ENCODE data around the gene C1R. TPM values are rescaled to one million over a fixed set of nuclear protein-coding genes. Genes with fewer than 3 reads are reported as not detected.

C1R gene
- total RNA-seq, 6 experiments from 2014 or later: 9.3 to 43.4 (median 36.0) TPM

- no peaks in the 10 kb centered on the region for H3K9me3 Mint-ChIP-seq
- H3K4me1 Mint-ChIP-seq (ENCODE audit: low read depth): peaks cover 5% of the 10 kb centered on the region
- no peak for TF ChIP-seq CTCF (IDR thresholded peaks at IDR 0.05)
- no peak overlapping the region for H3K4me3 Mint-ChIP-seq
- H3K27ac Mint-ChIP-seq: no peak overlapping the region
- DNase-seq: no peak
- H3K36me3 Mint-ChIP-seq (ENCODE audit: low read depth): peaks cover 10% of the 10 kb centered on the region; the same call in 1 of the 2 replicates
- H3K27me3 Mint-ChIP-seq (ENCODE audit: insufficient read depth): no peaks in the 10 kb centered on the region; the same call in 1 of the 2 replicates
Observed at GRCh38 chr12:7116916-7117315, 24.7 kb upstream of the C1R start.

GRCh38 chr12:7116196-7116595 is 24.0 kb upstream of the C1R start:
- Mint-ChIP-seq H3K36me3 (ENCODE audit: low read depth) (peaks cover 10% of the 10 kb centered on the region; the same call in 1 of the 2 replicates), H3K9me3 (no peaks in the 10 kb centered on the region), H3K4me3 (no peak overlapping the region), H3K27me3 (ENCODE audit: insufficient read depth) (no peaks in the 10 kb centered on the region; the same call in 1 of the 2 replicates), H3K27ac (no peak overlapping the region), H3K4me1 (ENCODE audit: low read depth) (peaks cover 5% of the 10 kb centered on the region)
- no peak for DNase-seq
- no peak for TF ChIP-seq CTCF (IDR thresholded peaks at IDR 0.05)

- TF ChIP-seq CTCF (IDR thresholded peaks at IDR 0.05): no peak
- no peak overlapping the region for H3K4me3 Mint-ChIP-seq
- H3K27ac Mint-ChIP-seq: no peak overlapping the region
- H3K4me1 Mint-ChIP-seq (ENCODE audit: low read depth): peaks cover 16% of the 10 kb centered on the region
- no peaks in the 10 kb centered on the region for H3K9me3 Mint-ChIP-seq
- no peaks in the 10 kb centered on the region; the same call in 1 of the 2 replicates for H3K27me3 Mint-ChIP-seq (ENCODE audit: insufficient read depth)
- DNase-seq: no peak
- peaks cover 10% of the 10 kb centered on the region; the same call in 1 of the 2 replicates for H3K36me3 Mint-ChIP-seq (ENCODE audit: low read depth)
Observed at GRCh38 chr12:7114851-7115250, 22.6 kb upstream of the C1R start.

- Mint-ChIP-seq H3K9me3 (no peaks in the 10 kb centered on the region), H3K27ac (no peak overlapping the region), H3K4me3 (no peak overlapping the region), H3K4me1 (ENCODE audit: low read depth) (peaks cover 23% of the 10 kb centered on the region), H3K27me3 (ENCODE audit: insufficient read depth) (no peaks in the 10 kb centered on the region; the same call in 1 of the 2 replicates), H3K36me3 (ENCODE audit: low read depth) (peaks cover 10% of the 10 kb centered on the region; the same call in 1 of the 2 replicates)
- no peak for DNase-seq
- TF ChIP-seq CTCF (IDR thresholded peaks at IDR 0.05): no peak
Observed at GRCh38 chr12:7114008-7114407, 21.8 kb upstream of the C1R start.

- H3K4me3 Mint-ChIP-seq: no peak overlapping the region
- DNase-seq: no peak
- no peaks in the 10 kb centered on the region; the same call in 1 of the 2 replicates for H3K27me3 Mint-ChIP-seq (ENCODE audit: insufficient read depth)
- no peak overlapping the region for H3K27ac Mint-ChIP-seq
- H3K4me1 Mint-ChIP-seq (ENCODE audit: low read depth): peaks cover 23% of the 10 kb centered on the region
- no peaks in the 10 kb centered on the region for H3K9me3 Mint-ChIP-seq
- TF ChIP-seq CTCF (IDR thresholded peaks at IDR 0.05): peak; percentile 93
- peaks cover 10% of the 10 kb centered on the region; the same call in 1 of the 2 replicates for H3K36me3 Mint-ChIP-seq (ENCODE audit: low read depth)
Observed at GRCh38 chr12:7113389-7113871, 21.2 kb upstream of the C1R start.
